ENCODE results near the gene NRARP.

DNA sequence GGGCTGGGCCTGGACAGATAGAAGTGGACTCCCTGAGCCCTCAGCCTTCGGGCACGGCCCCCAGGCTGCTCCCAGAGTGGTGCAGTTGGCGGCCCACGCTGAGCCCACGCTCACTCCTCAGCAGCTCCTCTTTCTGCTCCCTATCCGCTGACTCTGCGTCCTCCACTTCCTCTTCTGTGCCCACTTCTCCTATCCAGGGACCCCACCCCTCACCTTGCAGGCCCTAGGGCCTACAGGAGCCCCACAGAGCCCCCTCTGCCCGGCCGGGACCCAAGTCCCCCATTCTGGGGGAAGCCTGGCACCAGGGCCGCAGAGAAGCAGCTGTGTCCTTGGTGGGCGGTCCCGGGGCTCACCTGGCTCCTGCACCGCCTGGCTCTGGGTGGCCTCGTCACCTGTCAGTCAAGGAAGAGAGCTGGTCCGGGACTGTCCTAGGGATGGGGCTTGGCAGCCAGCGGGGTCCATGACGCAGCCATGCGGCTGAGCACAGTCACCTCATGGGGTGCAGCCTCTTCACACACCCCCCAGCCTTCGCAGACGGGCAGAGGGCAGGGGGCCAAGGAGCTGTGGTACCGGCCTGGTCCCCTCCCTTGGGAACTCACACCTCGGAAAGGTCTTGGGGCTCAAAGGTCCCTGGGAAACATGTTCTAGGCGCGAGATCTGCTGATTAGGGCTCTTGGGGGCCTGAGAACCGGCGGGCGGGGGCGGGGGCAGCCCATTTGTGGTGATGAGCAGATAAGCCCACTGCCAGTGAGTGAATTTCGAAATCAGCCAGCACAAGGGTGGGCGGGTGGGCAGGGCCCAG lies 5.4 kb upstream of the NRARP start:
- TF ChIP-seq, protein P1, sequence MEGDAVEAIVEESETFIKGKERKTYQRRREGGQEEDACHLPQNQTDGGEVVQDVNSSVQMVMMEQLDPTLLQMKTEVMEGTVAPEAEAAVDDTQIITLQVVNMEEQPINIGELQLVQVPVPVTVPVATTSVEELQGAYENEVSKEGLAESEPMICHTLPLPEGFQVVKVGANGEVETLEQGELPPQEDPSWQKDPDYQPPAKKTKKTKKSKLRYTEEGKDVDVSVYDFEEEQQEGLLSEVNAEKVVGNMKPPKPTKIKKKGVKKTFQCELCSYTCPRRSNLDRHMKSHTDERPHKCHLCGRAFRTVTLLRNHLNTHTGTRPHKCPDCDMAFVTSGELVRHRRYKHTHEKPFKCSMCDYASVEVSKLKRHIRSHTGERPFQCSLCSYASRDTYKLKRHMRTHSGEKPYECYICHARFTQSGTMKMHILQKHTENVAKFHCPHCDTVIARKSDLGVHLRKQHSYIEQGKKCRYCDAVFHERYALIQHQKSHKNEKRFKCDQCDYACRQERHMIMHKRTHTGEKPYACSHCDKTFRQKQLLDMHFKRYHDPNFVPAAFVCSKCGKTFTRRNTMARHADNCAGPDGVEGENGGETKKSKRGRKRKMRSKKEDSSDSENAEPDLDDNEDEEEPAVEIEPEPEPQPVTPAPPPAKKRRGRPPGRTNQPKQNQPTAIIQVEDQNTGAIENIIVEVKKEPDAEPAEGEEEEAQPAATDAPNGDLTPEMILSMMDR (IDR thresholded peaks at IDR 0.05): no peak
- TF ChIP-seq CREB1 (CRISPR knock-in tag; IDR thresholded peaks at IDR 0.05): no peak
- TF ChIP-seq ZNF317 (CRISPR knock-in tag; IDR thresholded peaks at IDR 0.05; ENCODE audit: borderline replicate concordance, low read depth): no peak
- TF ChIP-seq, protein P2, sequence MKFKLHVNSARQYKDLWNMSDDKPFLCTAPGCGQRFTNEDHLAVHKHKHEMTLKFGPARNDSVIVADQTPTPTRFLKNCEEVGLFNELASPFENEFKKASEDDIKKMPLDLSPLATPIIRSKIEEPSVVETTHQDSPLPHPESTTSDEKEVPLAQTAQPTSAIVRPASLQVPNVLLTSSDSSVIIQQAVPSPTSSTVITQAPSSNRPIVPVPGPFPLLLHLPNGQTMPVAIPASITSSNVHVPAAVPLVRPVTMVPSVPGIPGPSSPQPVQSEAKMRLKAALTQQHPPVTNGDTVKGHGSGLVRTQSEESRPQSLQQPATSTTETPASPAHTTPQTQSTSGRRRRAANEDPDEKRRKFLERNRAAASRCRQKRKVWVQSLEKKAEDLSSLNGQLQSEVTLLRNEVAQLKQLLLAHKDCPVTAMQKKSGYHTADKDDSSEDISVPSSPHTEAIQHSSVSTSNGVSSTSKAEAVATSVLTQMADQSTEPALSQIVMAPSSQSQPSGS (CRISPR knock-in tag; IDR thresholded peaks at IDR 0.05; ENCODE audit: borderline replicate concordance, low read depth): no peak
- TF ChIP-seq, protein P3, sequence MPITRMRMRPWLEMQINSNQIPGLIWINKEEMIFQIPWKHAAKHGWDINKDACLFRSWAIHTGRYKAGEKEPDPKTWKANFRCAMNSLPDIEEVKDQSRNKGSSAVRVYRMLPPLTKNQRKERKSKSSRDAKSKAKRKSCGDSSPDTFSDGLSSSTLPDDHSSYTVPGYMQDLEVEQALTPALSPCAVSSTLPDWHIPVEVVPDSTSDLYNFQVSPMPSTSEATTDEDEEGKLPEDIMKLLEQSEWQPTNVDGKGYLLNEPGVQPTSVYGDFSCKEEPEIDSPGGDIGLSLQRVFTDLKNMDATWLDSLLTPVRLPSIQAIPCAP (CRISPR knock-in tag; IDR thresholded peaks at IDR 0.05): no peak

Data from WTC11 (cell line).